Suprapubic skin (tissue), 4 donors: ENCODE results near the gene RAB3GAP1. TPM values are rescaled to one million over a fixed set of nuclear protein-coding genes. Genes with fewer than 3 reads are reported as not detected.
"Not testable (repeated sequence)": the region's sequence is repeated elsewhere in the genome, so short reads cannot be mapped to it uniquely, and the experiment has no call there.

Source experiments
- DNase-seq, 2 donors: peaks; one replicate each; pipeline ENCODE4 v3.0.0-alpha.2; 2019; ENCODE audit warnings: low spot score in 2 of 2
- H3K27ac ChIP-seq: fragments of 200-600 bp; sonication (generic); one replicate; pipeline ENCODE4 v1.5.1; 2019
- H3K27me3 ChIP-seq: fragments of 200-600 bp; sonication (generic); one replicate; pipeline ENCODE4 v1.5.1; 2019
- H3K36me3 ChIP-seq: fragments of 200-600 bp; sonication (generic); one replicate; pipeline ENCODE4 v1.5.1; 2019
- H3K4me1 ChIP-seq: fragments of 200-600 bp; sonication (generic); one replicate; pipeline ENCODE4 v1.5.1; 2019
- H3K4me3 ChIP-seq: fragments of 200-600 bp; sonication (generic); one replicate; pipeline ENCODE4 v1.5.1; 2019; ENCODE audit warnings: mild to moderate bottlenecking
- H3K9me3 ChIP-seq: fragments of 200-600 bp; sonication (generic); one replicate; pipeline ENCODE4 v1.5.1; 2019
- CTCF ChIP-seq, 2 donors: fragments of 200-600 bp in 1 of 2; fragments of 450-650 bp in 1 of 2; sonication (generic) in 1 of 2; IDR thresholded peaks; one replicate each; pipeline ENCODE4 v1.5.1; 2016 to 2019; ENCODE audit warnings: antibody characterized with exemption in 2 of 2, mild to moderate bottlenecking in 1 of 2, moderate library complexity in 1 of 2
- EP300 ChIP-seq: sonication (generic); formaldehyde crosslinking; IDR thresholded peaks from one replicate; pipeline ENCODE4 v1.6.1; 2017; ENCODE audit warnings: antibody characterized with exemption
- POLR2A ChIP-seq, 2 donors: fragments of 450-650 bp; IDR thresholded peaks; one replicate each; pipeline ENCODE4 v1.6.1; 2017; ENCODE audit warnings: antibody characterized with exemption in 2 of 2, mild to moderate bottlenecking in 2 of 2, moderate library complexity in 2 of 2
- POLR2AphosphoS5 ChIP-seq, 3 donors: sonication (generic); formaldehyde crosslinking; IDR thresholded peaks; one replicate each; pipeline ENCODE4 v1.6.1; 2017; ENCODE audit warnings: antibody characterized with exemption in 3 of 3
- WGBS: methylation state at CpG from one replicate; pipeline ENCODE4 v1.1.5; 2018; 5-methylcytosine and 5-hydroxymethylcytosine counted together
- total RNA-seq, 4 donors: library from RNA; depleted of rRNA; stranded (reverse); fragments of >200 nt; gene quantifications; one replicate each; pipeline ENCODE4 v1.1.0, GENCODE V29; 2016

The RAB3GAP1 gene
- total RNA-seq, 4 donors from 2014 or later = 36.8 to 62.0 (median 52.6) TPM

GRCh38 chr2:135023886-135024485, 28.1 kb upstream of the RAB3GAP1 start:
- no peak overlapping the region for H3K4me3 ChIP-seq
- WGBS = 93% methylated on average over 5 of the region's 5 CpGs
- H3K4me1 ChIP-seq = no peaks in the 10 kb centered on the region
- H3K27ac ChIP-seq = no peak overlapping the region
- peaks cover 3% of the 10 kb centered on the region for H3K27me3 ChIP-seq
- TF ChIP-seq CTCF (IDR thresholded peaks at IDR 0.05) (no peak), POLR2A (IDR thresholded peaks at IDR 0.05) (no peak), POLR2AphosphoS5 (IDR thresholded peaks at IDR 0.05) (no peak), EP300 (no peak)
- H3K36me3 ChIP-seq = no peaks in the 10 kb centered on the region
- H3K9me3 ChIP-seq = no peaks in the 10 kb centered on the region
- no peak for DNase-seq

- H3K4me1 ChIP-seq = no peaks in the 10 kb centered on the region
- TF ChIP-seq POLR2A (IDR thresholded peaks at IDR 0.05) (no peak), CTCF (IDR thresholded peaks at IDR 0.05) (no peak), POLR2AphosphoS5 (IDR thresholded peaks at IDR 0.05) (no peak), EP300 (no peak)
- no peaks in the 10 kb centered on the region for H3K36me3 ChIP-seq
- H3K9me3 ChIP-seq = no peaks in the 10 kb centered on the region
- DNase-seq = no peak
- H3K4me3 ChIP-seq = no peak overlapping the region
- H3K27me3 ChIP-seq = peaks cover 3% of the 10 kb centered on the region
- 73% methylated on average over 2 of the region's 2 CpGs for WGBS
- no peak overlapping the region for H3K27ac ChIP-seq
These were observed 22.5 kb upstream of the RAB3GAP1 start for GRCh38 chr2:135029481-135030134.

GRCh38 chr2:135030826-135031225, 21.3 kb upstream of the RAB3GAP1 start:
- H3K4me1 ChIP-seq = no peaks in the 10 kb centered on the region
- WGBS = 87% methylated on average over 1 of the region's 1 CpG
- H3K9me3 ChIP-seq = no peaks in the 10 kb centered on the region
- no peaks in the 10 kb centered on the region for H3K36me3 ChIP-seq
- H3K27me3 ChIP-seq = peaks cover 3% of the 10 kb centered on the region
- no peak for DNase-seq
- no peak overlapping the region for H3K4me3 ChIP-seq
- H3K27ac ChIP-seq = no peak overlapping the region
- TF ChIP-seq POLR2AphosphoS5 (IDR thresholded peaks at IDR 0.05) (no peak), EP300 (no peak), POLR2A (IDR thresholded peaks at IDR 0.05) (no peak), CTCF (IDR thresholded peaks at IDR 0.05) (no peak)

GRCh38 chr2:135033216-135033615, 18.9 kb upstream of the RAB3GAP1 start:
- not testable (repeated sequence) for H3K4me3 ChIP-seq, H3K4me1 ChIP-seq, H3K36me3 ChIP-seq, H3K9me3 ChIP-seq, H3K27me3 ChIP-seq, H3K27ac ChIP-seq, DNase-seq
- WGBS = no CpG with 5 or more reads among the region's 33 CpGs

- Histone ChIP-seq H3K4me3 (no peak overlapping the region), H3K36me3 (no peaks in the 10 kb centered on the region), H3K27me3 (peaks cover 6% of the 10 kb centered on the region), H3K27ac (no peak overlapping the region), H3K4me1 (no peaks in the 10 kb centered on the region), H3K9me3 (no peaks in the 10 kb centered on the region)
- no peak for DNase-seq
- WGBS = 84% methylated on average over 3 of the region's 3 CpGs
- TF ChIP-seq CTCF (IDR thresholded peaks at IDR 0.05) (no peak), POLR2A (IDR thresholded peaks at IDR 0.05) (no peak), EP300 (no peak), POLR2AphosphoS5 (IDR thresholded peaks at IDR 0.05) (no peak)
These were observed 14.3 kb upstream of the RAB3GAP1 start for GRCh38 chr2:135037831-135038230.
